GM23338 (cell line): Measurements from ENCODE around the gene LRRC2. TPM values are rescaled to one million over a fixed set of nuclear protein-coding genes. Genes with fewer than 3 reads are reported as not detected.

Experiments
- ATAC-seq: fragments of 200-7000 bp; cut with Tn5 transposase; 3 replicates; pipeline ENCODE4 v1.9.1; 2020
- DNase-seq: peaks from one replicate; pipeline ENCODE4 v3.0.0-alpha.2; 2015; ENCODE audit warnings: low spot score
- H2AFZ ChIP-seq: fragments of 200-600 bp; sonication (generic); 2 replicates; pipeline ENCODE4 v1.8.0; 2016; ENCODE audit warnings: antibody characterized with exemption, mild to moderate bottlenecking, moderate library complexity
- H3F3A ChIP-seq: fragments of 200-600 bp; sonication (generic); replicated peaks from 2 replicates; pipeline ENCODE4 v1.8.0; 2017; ENCODE audit warnings: antibody characterized with exemption, mixed run types, low read depth
- H3K27ac ChIP-seq: fragments of 200-600 bp; sonication (generic); 2 replicates; pipeline ENCODE4 v1.6.1; 2016; ENCODE audit warnings: low read depth
- H3K27me3 ChIP-seq: fragments of 200-600 bp; sonication (generic); 2 replicates; pipeline ENCODE4 v1.8.0; 2016; ENCODE audit warnings: mild to moderate bottlenecking, mixed run types, moderate library complexity; ENCODE audit not compliant: insufficient read depth
- H3K36me3 ChIP-seq: fragments of 200-600 bp; sonication (generic); 2 replicates; pipeline ENCODE4 v1.8.0; 2016; ENCODE audit warnings: mild to moderate bottlenecking; ENCODE audit not compliant: insufficient read depth
- H3K4me1 ChIP-seq: fragments of 200-600 bp; sonication (generic); 2 replicates; pipeline ENCODE4 v1.8.0; 2016; ENCODE audit warnings: mild to moderate bottlenecking, moderate library complexity; ENCODE audit not compliant: insufficient read depth
- H3K4me2 ChIP-seq: fragments of 200-600 bp; sonication (generic); 2 replicates; pipeline ENCODE4 v1.7.1; 2017; ENCODE audit warnings: mixed run types
- H3K4me3 ChIP-seq: fragments of 200-600 bp; sonication (generic); 2 replicates; pipeline ENCODE4 v1.6.1; 2016; ENCODE audit warnings: mixed run types
- H3K79me2 ChIP-seq: fragments of 200-600 bp; sonication (generic); replicated peaks from 2 replicates; pipeline ENCODE4 v1.8.0; 2017; ENCODE audit warnings: mild to moderate bottlenecking; ENCODE audit not compliant: insufficient read depth
- H3K9me2 ChIP-seq: fragments of 200-600 bp; sonication (generic); 2 replicates; pipeline ENCODE4 v1.8.0; 2017; ENCODE audit not compliant: insufficient read depth
- H4K20me1 ChIP-seq: fragments of 200-600 bp; sonication (generic); replicated peaks from 2 replicates; pipeline ENCODE4 v1.8.0; 2017; ENCODE audit warnings: mild to moderate bottlenecking; ENCODE audit not compliant: insufficient read depth
- H3K27ac Mint-ChIP-seq: 2 replicates; pipeline ENCODE4 v1.8.0; 2020; ENCODE audit warnings: inconsistent platforms, mild to moderate bottlenecking, moderate library complexity, mixed read lengths
- H3K27me3 Mint-ChIP-seq: 3 replicates; pipeline ENCODE4 v1.8.0; 2022; ENCODE audit warnings: low read depth, mild to moderate bottlenecking, moderate library complexity, mixed read lengths, inconsistent platforms; ENCODE audit not compliant: insufficient read depth, poor library complexity
- H3K36me3 Mint-ChIP-seq: 3 replicates; pipeline ENCODE4 v1.8.0; 2021; ENCODE audit warnings: low read depth, mild to moderate bottlenecking, inconsistent platforms, moderate library complexity, mixed read lengths
- H3K4me1 Mint-ChIP-seq: 3 replicates; pipeline ENCODE4 v1.8.0; 2020; ENCODE audit warnings: mild to moderate bottlenecking, inconsistent platforms, mixed read lengths
- H3K4me3 Mint-ChIP-seq: 3 replicates; pipeline ENCODE4 v1.8.0; 2021; ENCODE audit warnings: moderate library complexity, mild to moderate bottlenecking, inconsistent platforms, mixed read lengths
- H3K9me3 Mint-ChIP-seq: 3 replicates; pipeline ENCODE4 v1.8.0; 2020; ENCODE audit warnings: moderate library complexity, mild to moderate bottlenecking, inconsistent platforms, mixed read lengths
- CREB1 ChIP-seq: fragments of 250-450 bp; sonication (Bioruptor Pico); IDR thresholded peaks from 2 replicates; pipeline ENCODE4 v1.5.0; 2020; ENCODE audit warnings: low read depth, mild to moderate bottlenecking, moderate library complexity
- CTCF ChIP-seq, 2 experiments: fragments of 200-600 bp in 1 of 2; sonication (generic) in 1 of 2; conservative IDR thresholded peaks; 2 replicates each; pipeline versions ENCODE4 v1.5.1 to v1.6.1; 2016 to 2017; ENCODE audit warnings: antibody characterized with exemption in 2 of 2, low read depth in 2 of 2, mild to moderate bottlenecking in 2 of 2, moderate library complexity in 1 of 2
- ETS1 ChIP-seq: IDR thresholded peaks from 2 replicates; pipeline ENCODE4 v1.6.1; 2016; ENCODE audit warnings: antibody characterized with exemption
- EZH2 ChIP-seq: fragments of 200-600 bp; sonication (generic); IDR thresholded peaks from one replicate; pipeline ENCODE4 v1.8.0; 2017; ENCODE audit warnings: antibody characterized with exemption, mild to moderate bottlenecking, low read depth; ENCODE audit not compliant: unreplicated experiment
- JUNB ChIP-seq: IDR thresholded peaks from one replicate; pipeline ENCODE4 v1.6.1; 2016; ENCODE audit warnings: antibody characterized with exemption; ENCODE audit not compliant: unreplicated experiment
- NANOG ChIP-seq: IDR thresholded peaks from 2 replicates; pipeline ENCODE4 v1.6.1; 2016; ENCODE audit warnings: antibody characterized with exemption, borderline replicate concordance
- POLR2AphosphoS5 ChIP-seq: IDR thresholded peaks from 2 replicates; pipeline ENCODE4 v1.6.1; 2016; ENCODE audit warnings: antibody characterized with exemption, low read depth
- REST ChIP-seq: IDR thresholded peaks from one replicate; pipeline ENCODE4 v1.6.1; 2018; ENCODE audit warnings: antibody characterized with exemption; ENCODE audit not compliant: unreplicated experiment
- ZNF114 ChIP-seq: fragments of 250-450 bp; sonication (Bioruptor Pico); IDR thresholded peaks from 2 replicates; pipeline ENCODE4 v1.5.0; 2020; ENCODE audit warnings: mild to moderate bottlenecking, moderate library complexity
- ZNF331 ChIP-seq: fragments of 250-450 bp; sonication (Bioruptor Pico); IDR thresholded peaks from 2 replicates; pipeline ENCODE4 v1.5.0; 2020; ENCODE audit warnings: low read depth, mild to moderate bottlenecking, moderate library complexity
- polyA plus RNA-seq: library from polyadenylated mRNA; unstranded; fragments of >200 nt; fragmentation: Nextera tagmentation; extraction: Ambion mirVana; gene quantifications from 2 replicates; pipeline ENCODE4 v1.2.1, GENCODE V29; 2016
- total RNA-seq: library from RNA; depleted of rRNA; stranded (reverse); fragments of >200 nt; shearing (Covaris generic); gene quantifications from 2 replicates; pipeline ENCODE4 v1.2.3, GENCODE V29; 2014

Gene LRRC2
- total and polyA plus RNA-seq, 2 experiments from 2014 or later, result 6.5 to 7.1 TPM

GRCh38 chr3:46549989-46550388, 16.1 kb downstream of the LRRC2 start:
- peaks cover 33% of the 10 kb centered on the region for H3K4me1 Mint-ChIP-seq
- Histone ChIP-seq H2AFZ (no peak overlapping the region), H3K79me2 (peaks cover 5% of the 10 kb centered on the region; the same call in 1 of the 2 replicates), H4K20me1 (no peaks in the 10 kb centered on the region), H3K27ac (peak overlapping the region; percentile 79; the same call in 1 of the 2 replicates), H3K36me3 (peaks cover 10% of the 10 kb centered on the region), H3K9me2 (peaks cover 4% of the 10 kb centered on the region; the same call in 1 of the 2 replicates), H3K4me3 (no peak overlapping the region), H3K4me1 (peaks cover 22% of the 10 kb centered on the region), H3K4me2 (no peak overlapping the region), H3F3A (peaks cover 6% of the 10 kb centered on the region; the same call in 1 of the 2 replicates), H3K27me3 (no peaks in the 10 kb centered on the region)
- H3K27me3 Mint-ChIP-seq, result peaks cover 18% of the 10 kb centered on the region
- DNase-seq, result no peak
- TF ChIP-seq ZNF331 (CRISPR knock-in tag) (no peak), POLR2AphosphoS5 (no peak), REST (no peak), ETS1 (no peak), CREB1 (no peak), NANOG (no peak), ZNF114 (CRISPR knock-in tag) (no peak), EZH2 (no peak), JUNB (no peak), CTCF (conservative IDR thresholded peaks at IDR 0.05; ENCODE audit: low read depth in 2 of 2) (no peak)
- ATAC-seq, result no peak
- no peak overlapping the region for H3K4me3 Mint-ChIP-seq
- H3K27ac Mint-ChIP-seq, result 0 out of 2 replicates have a peak overlapping the region, but pooled peaks have one; percentile 24
- peaks cover 46% of the 10 kb centered on the region for H3K36me3 Mint-ChIP-seq
- peaks cover 38% of the 10 kb centered on the region for H3K9me3 Mint-ChIP-seq
